Suppressor macrophage treated with lipopolysaccharide for 4 hours (primary cell): Measurements from ENCODE around the gene SPACDR.
"Not testable (repeated sequence)": the region's sequence is repeated elsewhere in the genome, so short reads cannot be mapped to it uniquely, and the experiment has no call there.

Experiments used
- DNase-seq: peaks from one replicate; pipeline ENCODE4 v3.0.0-alpha.2; 2020

SPACDR gene

DNA sequence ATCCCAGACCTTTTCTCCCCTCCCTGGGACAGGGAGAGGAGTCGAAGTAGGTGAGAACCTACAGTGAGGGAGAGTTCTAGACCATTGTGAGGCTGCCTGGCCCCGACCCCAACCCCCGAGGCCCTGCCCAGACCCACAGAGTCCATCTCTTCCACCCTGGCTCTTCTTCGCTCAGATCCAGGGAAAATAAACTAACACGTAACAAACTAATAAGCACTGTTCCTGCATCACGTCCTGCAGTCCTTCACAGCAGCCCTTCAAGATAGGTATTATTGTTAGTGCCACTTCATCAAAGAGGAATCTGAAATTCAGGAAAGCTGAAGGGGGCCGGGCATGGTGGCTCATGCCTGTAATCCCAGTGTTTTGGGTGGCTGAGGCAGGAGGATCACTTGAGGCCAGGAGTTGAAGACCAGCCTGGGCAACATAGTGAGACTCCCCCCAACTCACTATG, at the start of gene SPACDR:
SPACDR (minus strand) TSS at position 51 of the 451 bp plus-strand sequence. CDS start 235 bp downstream, outside the sequence.
- DNase-seq: no peak

DNA sequence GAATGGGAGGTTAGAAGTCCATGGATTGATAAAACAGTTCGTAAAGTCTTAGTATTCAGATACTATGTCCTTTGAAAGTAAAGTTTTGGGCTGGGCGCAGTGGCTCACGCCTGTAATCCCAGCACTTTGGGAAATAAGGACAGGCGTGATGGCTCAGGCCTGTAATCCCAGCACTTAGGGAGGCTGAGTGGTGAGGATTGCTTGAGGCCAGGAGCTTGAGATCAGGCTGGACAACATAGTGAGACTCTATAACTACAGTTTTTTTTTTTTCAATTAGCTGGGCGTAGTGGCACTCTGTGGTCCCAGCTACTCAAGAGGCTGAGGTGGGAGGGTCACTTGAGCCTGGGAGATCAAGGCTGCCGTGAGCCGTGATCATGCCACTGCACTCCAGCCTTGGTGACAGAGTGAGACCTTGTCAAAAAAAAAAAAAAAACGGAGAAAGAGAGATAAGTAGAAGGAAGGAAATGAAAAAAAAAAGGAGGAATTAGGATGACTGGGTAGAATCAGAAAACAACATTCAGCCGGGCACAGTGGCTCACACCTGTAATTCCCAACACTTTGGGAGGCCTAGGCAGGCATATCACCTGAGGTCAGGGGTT, 49.3 kb upstream of the SPACDR start:
- DNase-seq: no peak

DNA sequence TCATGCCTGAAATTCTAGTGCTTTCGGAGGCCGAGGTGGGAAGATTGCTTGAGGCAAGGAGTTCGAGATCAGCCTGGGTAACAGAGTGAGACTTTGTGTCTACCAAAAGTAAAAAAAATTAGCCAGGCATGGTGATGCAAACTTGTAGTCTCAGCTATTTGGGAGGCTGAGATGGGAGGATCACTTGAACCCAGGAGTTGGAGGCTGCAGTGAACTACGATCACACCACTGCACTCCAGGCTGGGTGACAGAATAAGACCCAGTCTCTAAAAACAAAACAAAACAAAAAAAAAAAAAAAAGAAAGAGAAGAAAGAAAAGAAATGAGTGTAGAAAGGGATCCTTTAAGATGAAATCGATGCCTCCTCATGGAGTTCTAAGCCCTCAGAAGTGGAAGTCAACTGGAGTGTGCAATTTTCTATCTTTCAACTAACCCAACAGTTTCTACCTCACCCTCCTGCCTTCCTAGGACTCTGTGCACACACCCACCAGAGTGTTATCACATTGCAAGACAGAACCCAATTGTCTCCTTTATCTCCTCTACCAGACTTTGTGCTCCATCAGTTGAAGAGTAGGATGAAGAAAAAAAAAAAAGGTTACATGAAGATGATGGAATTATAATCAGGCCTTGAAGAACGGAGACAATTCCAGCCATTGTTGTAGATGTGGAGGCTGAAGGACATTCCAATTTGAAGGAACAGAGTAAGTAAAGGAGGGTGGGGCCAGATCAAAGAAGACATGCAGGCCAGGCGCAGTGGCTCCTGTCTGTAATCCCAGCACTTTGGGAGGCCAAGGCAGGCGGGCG, 46.6 kb upstream of the SPACDR start:
- DNase-seq: no peak

GRCh38 chr7:100509231-100509630, 45.2 kb upstream of the SPACDR start:
- DNase-seq: no peak

- DNase-seq: no peak
These were observed 42.4 kb upstream of the SPACDR start for GRCh38 chr7:100506356-100506923.

DNA sequence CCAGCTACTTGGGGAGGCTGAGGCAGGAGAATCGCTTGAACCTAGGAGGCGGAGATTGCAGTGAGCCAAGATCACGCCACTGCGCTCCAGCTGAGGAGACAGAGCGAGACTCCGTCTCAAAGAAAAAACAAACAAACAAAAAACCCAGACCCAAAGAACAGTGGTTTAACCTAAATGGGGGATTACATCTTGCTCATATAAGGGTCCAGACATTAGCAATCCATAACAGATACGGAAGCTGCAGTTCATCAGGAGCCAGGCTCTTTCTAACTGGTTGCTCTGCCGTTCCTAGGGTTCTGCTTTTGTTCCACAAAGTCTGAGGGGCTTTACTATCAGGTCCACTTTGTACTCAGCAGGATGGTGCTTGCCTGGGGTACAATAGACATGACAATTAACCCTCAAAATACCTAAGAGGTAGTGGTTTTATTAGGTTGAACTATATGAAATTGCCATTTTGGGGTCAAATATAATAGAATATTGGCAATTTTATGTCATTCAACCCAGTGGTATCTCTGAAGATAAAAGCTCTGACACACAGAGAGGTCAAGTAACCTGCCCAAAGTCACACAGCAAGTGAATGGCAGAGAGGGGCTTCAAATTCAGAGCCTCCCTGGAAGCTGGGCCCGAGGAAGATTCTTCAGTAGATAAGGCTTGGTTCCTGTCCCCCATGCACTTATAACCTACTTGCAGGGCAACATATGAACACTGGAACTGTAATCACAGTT, 41.0 kb upstream of the SPACDR start:
- no peak for DNase-seq

DNA sequence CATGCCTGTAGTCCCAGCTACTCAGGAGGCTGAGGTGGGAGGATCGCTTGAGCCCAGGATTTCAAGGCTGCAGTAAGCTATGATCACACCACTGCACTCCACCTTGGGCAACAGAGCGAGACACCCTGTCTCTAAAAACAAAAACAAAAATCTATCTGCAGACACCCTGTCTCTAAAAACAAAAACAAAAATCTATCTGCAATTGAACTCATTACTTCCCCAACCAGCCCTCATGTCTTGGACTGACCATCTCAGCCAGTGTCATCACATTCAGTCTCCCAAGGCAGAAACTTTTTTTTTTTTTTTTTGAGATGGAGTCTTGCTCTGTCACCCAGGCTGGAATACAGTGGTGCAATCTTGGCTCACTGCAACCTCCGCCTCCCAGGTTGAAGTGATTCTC, 40.0 kb upstream of the SPACDR start:
- DNase-seq: not testable (repeated sequence)

GRCh38 chr7:100500743-100501142, 36.7 kb upstream of the SPACDR start:
- DNase-seq: not testable (repeated sequence)

DNA sequence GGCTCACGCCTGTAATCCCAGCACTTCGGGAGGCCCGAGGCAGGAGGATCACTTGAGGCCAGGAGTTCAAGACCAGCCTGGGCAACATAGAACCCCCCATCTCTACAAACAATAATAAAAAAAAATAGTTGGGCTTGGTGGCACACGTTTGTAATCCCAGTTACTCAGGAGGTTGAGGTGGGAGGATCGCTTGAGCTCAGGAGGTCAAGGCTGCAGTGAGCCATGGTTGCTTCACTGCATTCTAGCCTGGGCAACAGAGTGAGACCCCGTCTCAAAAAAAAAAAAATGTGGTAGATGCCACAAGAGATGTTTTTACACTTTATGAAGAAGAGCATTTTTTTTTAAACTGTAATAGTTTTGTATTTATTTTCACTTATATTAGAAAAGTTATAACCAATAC, 32.4 kb upstream of the SPACDR start:
- DNase-seq: no peak

DNA sequence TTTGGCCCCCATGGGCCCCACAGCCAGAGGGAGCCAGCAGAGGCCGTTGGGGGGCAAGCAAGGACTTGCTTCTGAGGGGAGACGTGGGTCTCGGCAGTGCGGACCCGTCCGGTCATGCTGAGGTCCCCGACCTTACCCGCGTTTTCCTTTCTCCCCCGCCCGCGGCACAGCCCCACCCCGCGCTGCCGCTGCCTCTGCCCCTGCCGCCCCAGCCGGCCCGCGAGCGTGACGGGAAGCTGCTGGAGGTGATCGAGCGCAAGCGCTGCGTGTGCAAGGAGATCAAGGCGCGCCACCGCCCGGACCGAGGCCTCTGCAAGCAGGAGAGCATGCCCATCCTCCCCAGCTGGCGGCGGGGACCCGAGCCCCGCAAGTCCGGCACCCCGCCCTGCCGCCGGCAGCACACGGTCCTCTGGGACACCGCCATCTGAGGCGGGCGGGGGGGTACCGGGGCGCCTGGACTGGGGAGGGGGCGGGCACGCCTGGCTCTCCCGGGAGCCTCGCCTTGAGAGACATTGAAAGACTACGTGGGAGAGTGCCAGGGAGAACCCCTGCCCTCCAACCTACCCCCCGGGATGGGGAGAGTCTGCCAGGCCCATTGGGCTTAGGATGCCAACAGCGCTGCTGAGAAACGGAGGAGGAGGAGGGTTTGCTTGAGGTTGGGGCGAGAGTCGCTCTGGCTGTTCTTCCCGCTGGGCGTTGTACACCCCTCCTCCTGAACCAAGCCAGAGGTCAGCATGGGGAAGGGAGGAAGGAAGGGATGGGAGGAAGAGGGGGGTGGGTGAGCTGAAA, 29.6 kb upstream of the SPACDR start:
- DNase-seq: peak; percentile 33

DNA sequence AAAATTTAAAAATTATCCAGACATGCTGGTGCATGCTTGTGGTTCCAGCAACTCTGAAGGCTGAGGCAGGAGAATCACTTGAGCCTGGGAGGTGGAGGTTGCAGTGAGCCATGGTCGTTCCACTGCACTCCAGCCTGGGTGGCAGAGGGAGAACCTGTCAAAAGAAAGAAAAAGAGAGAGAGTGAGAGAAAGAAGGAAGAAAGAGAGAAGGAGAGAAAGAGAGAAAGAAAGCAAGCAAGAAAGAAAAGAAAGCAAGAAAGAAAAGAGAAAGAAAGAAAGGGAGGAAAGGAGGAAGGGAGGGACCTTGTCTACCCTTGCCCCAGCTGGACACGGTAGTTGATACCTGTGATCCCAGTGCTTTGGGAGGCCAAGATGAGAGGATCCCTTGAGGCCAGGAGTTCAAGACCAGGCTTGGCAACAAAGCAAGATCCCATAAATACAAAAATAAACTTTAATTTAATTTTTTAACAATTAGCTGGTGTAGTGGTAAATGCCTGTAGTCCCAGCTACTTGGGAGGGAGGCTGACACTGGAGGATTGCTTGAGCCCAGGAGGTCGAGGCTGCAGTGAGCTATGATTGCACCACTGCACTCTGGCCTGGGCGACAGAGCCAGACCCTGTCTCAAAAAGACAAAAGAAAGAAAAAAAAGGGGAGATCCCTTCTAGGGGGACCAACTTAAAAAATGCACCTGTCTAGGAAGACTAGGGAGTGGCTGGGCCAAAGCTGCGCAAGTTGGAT, 28.8 kb upstream of the SPACDR start:
- DNase-seq: no peak

- no peak for DNase-seq
These were observed 27.1 kb upstream of the SPACDR start for GRCh38 chr7:100491192-100491578.

DNA sequence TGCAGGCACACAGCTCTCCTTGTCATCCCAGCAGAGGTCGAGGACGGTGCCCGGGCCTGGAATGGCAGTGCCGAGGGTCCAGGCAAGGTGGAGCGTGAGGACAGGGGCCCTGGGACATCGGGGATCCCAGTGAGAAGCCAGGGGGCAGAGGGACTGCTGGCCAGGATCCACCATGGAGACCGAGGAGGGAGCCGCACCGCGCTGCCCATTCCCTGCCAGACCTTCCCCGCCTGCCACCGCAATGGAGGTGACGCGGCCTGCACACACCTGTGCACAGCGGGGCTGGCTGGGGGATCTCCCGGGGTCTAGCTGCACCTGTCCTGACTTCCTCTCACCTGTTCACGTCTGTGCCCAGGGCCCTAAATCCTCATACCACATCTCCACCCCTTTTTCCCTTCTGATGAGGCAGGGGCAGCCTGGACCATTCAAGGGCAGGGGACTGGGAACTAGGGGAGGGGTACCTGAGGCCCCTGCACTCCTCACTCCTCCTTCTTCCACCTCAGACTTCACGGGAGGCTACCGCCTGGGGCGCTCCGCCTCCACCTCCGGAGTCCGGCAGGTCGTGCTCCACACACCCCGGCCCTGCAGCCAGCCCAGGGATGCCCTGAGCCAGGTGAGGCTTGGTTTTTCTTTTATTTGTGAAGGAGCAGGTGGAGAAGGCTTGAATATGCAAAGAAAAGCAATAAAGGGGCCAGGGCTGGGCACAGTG, 26.6 kb upstream of the SPACDR start:
- DNase-seq: no peak

GRCh38 chr7:100489824-100490223, 25.8 kb upstream of the SPACDR start:
- peak; percentile 35 for DNase-seq

DNA sequence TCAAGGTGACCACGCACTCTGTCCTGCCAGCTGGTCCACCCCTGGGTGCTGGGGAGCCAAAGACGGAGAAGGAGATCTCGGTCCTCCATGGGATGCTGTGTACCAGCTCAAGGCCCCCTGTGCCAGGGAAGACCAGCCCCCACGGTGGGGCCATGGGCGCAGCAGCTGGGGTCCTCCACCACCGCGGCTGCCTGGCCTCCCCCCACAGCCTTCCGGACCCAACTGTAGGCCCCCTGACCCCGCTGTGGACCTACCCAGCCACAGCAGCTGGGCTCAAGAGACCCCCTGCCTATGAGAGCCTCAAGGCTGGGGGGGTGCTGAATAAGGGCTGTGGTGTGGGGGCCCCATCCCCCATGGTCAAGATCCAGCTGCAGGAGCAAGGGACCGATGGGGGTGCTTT, 25.1 kb upstream of the SPACDR start:
- no peak for DNase-seq

- no peak for DNase-seq
These were observed 24.5 kb upstream of the SPACDR start for GRCh38 chr7:100488333-100489095.

GRCh38 chr7:100486753-100487446, 22.8 kb upstream of the SPACDR start:
- DNase-seq: no peak

- no peak for DNase-seq
These were observed 22.1 kb upstream of the SPACDR start for GRCh38 chr7:100486111-100486636.

- DNase-seq: no peak
These were observed 21.4 kb upstream of the SPACDR start for GRCh38 chr7:100485471-100485876.

GRCh38 chr7:100484673-100485045, 20.6 kb upstream of the SPACDR start:
- DNase-seq: no peak
